DOHH2 (cell line): ENCODE results near the gene SLC9A1.

Experiments used
- EZH2phosphoT487 ChIP-seq: fragments of 200-600 bp; sonication (generic); IDR thresholded peaks from 2 replicates; pipeline ENCODE4 v1.6.1; 2017; ENCODE audit warnings: borderline replicate concordance, mild to moderate bottlenecking, antibody characterized with exemption, low read length, moderate library complexity, mixed read lengths
- TF ChIP-seq, protein P1 (sequence below): fragments of 200-600 bp; sonication (generic); IDR thresholded peaks from one replicate; pipeline ENCODE4 v1.5.1; 2014; ENCODE audit warnings: antibody characterized with exemption, mild to moderate bottlenecking, low read depth, low read length; ENCODE audit not compliant: poor library complexity, severe bottlenecking

DNA sequence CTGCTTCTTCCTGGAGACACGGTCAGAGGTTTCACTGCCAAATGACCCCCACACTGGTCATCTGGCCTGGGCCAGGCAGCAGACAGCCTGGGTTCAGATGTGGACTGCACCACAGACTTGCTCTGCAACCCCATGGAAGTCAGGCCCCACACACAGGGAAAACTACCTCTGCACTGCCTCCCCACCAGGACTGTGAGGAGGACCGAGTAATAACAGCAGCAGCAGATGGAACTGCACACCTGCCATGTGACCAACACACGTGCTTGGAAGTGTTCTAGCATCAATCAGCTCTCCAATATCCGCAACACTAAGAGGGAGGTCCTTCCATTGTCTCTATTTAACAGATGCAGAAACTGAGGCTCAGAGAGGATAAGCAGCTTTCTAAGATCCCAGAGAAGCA, 51.4 kb downstream of the SLC9A1 start:
- TF ChIP-seq, protein P1, sequence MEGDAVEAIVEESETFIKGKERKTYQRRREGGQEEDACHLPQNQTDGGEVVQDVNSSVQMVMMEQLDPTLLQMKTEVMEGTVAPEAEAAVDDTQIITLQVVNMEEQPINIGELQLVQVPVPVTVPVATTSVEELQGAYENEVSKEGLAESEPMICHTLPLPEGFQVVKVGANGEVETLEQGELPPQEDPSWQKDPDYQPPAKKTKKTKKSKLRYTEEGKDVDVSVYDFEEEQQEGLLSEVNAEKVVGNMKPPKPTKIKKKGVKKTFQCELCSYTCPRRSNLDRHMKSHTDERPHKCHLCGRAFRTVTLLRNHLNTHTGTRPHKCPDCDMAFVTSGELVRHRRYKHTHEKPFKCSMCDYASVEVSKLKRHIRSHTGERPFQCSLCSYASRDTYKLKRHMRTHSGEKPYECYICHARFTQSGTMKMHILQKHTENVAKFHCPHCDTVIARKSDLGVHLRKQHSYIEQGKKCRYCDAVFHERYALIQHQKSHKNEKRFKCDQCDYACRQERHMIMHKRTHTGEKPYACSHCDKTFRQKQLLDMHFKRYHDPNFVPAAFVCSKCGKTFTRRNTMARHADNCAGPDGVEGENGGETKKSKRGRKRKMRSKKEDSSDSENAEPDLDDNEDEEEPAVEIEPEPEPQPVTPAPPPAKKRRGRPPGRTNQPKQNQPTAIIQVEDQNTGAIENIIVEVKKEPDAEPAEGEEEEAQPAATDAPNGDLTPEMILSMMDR: no peak
- no peak for TF ChIP-seq EZH2phosphoT487
